Measurements from ENCODE around the gene TTLL1.

- TF ChIP-seq GATA3 (IDR thresholded peaks at IDR 0.05; ENCODE audit: low read depth, low read length) (no peak), GATA2 (IDR thresholded peaks at IDR 0.05; ENCODE audit: low read depth, low read length) (no peak)
Observed at GRCh38 chr22:43116932-43117331, 27.7 kb upstream of the TTLL1 start.
